LNCaP clone FGC (cell line): Measurements from ENCODE around the gene ARHGAP5.

Source experiments
- DNase-seq: peaks from one replicate; pipeline ENCODE4 v3.0.0-alpha.2; 2011; ENCODE audit warnings: low read depth
- H3K4me3 ChIP-seq: 2 replicates; pipeline ENCODE4 v1.5.1; 2011; ENCODE audit warnings: mild to moderate bottlenecking, low read depth, low read length, control low read depth
- TF ChIP-seq, protein P1 (sequence below): IDR thresholded peaks from 2 replicates; pipeline ENCODE4 v1.5.1; 2012; ENCODE audit warnings: mild to moderate bottlenecking; ENCODE audit not compliant: control insufficient read depth, insufficient read depth; ENCODE audit errors: extremely low read depth

Gene ARHGAP5

DNA sequence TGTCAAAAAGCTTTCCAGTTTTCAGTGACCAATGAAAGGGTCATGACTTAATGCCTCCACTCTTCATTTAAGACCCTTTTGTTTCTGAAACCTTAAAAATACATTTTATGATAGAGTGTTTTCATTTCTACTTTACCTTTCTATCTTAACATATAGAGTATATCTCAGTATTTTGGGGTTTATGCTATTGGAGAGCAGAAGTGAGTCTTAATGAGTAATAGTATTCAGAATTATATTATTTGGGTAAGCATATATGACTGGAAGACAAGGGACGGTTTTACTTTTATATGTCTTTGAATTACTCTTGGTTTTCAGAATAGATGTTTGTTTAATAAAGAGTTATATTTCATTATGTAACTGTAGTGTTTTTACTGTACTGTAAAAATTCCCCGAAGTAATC is 10.8 kb downstream of the ARHGAP5 start:
- no peak overlapping the region for H3K4me3 ChIP-seq
- TF ChIP-seq, protein P1, sequence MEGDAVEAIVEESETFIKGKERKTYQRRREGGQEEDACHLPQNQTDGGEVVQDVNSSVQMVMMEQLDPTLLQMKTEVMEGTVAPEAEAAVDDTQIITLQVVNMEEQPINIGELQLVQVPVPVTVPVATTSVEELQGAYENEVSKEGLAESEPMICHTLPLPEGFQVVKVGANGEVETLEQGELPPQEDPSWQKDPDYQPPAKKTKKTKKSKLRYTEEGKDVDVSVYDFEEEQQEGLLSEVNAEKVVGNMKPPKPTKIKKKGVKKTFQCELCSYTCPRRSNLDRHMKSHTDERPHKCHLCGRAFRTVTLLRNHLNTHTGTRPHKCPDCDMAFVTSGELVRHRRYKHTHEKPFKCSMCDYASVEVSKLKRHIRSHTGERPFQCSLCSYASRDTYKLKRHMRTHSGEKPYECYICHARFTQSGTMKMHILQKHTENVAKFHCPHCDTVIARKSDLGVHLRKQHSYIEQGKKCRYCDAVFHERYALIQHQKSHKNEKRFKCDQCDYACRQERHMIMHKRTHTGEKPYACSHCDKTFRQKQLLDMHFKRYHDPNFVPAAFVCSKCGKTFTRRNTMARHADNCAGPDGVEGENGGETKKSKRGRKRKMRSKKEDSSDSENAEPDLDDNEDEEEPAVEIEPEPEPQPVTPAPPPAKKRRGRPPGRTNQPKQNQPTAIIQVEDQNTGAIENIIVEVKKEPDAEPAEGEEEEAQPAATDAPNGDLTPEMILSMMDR = no peak
- no peak for DNase-seq

DNA sequence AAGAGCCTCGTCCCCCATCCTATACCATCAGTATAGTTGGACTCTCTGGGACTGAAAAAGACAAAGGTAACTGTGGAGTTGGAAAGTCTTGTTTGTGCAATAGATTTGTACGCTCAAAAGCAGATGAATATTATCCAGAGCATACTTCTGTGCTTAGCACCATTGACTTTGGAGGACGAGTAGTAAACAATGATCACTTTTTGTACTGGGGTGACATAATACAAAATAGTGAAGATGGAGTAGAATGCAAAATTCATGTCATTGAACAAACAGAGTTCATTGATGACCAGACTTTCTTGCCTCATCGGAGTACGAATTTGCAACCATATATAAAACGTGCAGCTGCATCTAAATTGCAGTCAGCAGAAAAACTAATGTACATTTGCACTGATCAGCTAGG is 13.6 kb downstream of the ARHGAP5 start:
- TF ChIP-seq, protein P1 = no peak
- no peak overlapping the region for H3K4me3 ChIP-seq
- DNase-seq = no peak

DNA sequence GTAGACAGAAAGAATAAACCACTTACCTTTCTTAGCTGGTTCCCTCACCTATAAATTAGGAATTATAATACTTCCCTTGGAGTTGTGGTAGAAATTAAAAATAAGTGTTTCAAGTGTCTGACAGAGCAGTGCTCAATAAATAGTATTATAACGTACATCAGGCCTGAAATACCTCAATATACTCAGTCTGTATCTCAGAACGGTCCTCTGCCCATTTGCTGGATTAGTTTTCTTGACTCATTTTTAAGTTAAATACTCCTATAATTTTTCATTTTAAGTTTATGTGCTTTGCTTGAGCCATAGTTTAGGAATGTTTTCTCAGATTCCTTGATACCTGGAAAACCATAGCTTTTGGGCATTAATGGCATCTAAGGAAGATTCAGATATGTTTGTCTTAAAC is 22.4 kb downstream of the ARHGAP5 start:
- DNase-seq = no peak
- TF ChIP-seq, protein P1 = no peak
- no peak overlapping the region for H3K4me3 ChIP-seq

DNA sequence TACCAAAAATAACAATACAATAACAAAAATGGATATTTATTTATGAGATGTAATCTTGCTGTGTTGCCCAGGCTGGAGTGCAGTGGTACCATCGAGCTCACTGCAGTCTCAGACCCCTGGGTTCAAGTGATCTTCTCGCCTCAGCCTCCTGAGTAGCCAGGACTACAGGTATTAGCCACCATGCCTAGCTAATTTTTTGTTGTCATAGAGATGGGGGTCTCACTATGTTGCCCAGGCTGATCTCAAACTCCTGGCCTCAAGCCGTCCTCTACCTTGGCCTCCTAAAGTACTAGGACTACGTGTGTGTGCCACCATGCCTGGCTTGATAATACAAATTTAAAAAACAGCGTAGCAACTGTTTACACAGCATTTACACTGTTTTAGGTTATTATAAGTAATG is 23.1 kb downstream of the ARHGAP5 start:
- TF ChIP-seq, protein P1 = no peak
- no peak for DNase-seq
- no peak overlapping the region for H3K4me3 ChIP-seq

DNA sequence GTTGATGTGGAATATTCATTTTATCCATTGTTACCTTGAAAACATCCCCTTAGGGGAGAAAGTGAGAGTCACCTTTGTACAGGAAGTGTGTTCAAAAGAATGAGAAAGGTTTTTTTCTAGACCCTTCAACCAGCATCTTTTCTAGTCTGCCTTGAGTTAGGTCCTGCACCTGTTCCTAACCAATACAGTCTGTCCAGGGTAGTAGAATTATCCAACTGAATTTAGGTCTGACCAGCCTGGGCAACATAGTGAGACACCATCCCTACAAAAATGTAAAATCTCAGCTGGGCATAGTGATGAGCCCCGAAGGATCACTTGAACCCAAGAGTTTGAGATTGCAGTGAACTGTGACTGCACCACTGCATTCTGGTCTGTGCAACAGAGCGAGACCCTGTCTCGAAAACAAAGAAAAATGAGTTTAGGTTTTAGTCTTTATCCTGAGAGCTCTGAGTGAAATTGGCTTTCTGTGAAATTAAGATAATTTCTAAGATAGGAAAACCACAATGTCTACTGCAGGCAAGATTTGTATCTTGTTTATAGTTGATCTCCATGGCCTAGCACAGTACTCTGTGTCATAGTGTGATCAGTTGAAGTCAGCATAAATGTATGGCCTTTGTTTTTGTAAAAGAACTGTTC is 25.2 kb downstream of the ARHGAP5 start:
- H3K4me3 ChIP-seq = no peak overlapping the region
- TF ChIP-seq, protein P1 = no peak
- no peak for DNase-seq

DNA sequence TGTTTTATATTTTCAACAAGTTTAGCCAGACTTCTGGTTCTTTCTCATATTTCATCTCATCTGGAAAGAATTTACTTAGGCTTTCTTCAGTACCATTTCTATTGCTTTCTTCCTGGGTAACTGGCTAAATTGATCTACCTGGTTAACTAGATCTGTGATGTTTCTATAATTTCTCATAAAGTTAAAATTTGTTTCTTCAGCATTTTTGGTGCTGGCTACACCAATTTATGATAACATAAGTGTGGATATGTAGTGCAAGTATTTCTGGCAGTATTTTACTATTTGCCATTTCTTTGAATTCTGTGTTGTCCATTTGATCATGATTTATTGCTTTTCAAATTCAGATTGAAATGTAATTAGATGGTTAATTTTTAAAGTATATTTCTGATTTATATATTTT is 25.9 kb downstream of the ARHGAP5 start:
- TF ChIP-seq, protein P1 = no peak
- DNase-seq = no peak
- no peak overlapping the region for H3K4me3 ChIP-seq

DNA sequence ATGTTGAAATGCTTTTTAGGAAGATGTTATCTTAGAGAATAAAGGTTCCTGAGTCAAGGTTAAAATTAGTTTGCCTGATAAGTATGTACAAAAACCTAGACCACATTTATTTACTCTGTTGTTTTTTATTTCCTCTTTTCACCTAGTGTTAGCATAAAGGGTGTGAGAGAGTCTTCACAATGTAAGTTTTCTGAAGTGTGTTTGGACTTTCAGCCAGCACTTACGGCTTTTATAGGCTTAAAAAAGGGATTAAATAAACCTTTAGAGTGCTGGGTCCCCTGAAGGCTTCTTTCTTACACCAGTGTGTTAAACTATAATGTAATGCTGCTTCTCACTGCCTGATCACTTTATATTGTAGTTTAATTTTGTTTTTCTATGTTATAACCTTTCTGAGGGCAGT is 27.2 kb downstream of the ARHGAP5 start:
- TF ChIP-seq, protein P1 = no peak
- no peak for DNase-seq
- no peak overlapping the region for H3K4me3 ChIP-seq
